ENCODE measurements around the gene ZSCAN30. TPM values are rescaled to one million over a fixed set of nuclear protein-coding genes. Genes with fewer than 3 reads are reported as not detected.

The ZSCAN30 gene
- total RNA-seq = 18.9 TPM
- long read RNA-seq, partial matches to known transcripts = 2 of 16 reads
- long read RNA-seq, other reads (novel, unspliced or antisense) = 12 of 16 reads

DNA sequence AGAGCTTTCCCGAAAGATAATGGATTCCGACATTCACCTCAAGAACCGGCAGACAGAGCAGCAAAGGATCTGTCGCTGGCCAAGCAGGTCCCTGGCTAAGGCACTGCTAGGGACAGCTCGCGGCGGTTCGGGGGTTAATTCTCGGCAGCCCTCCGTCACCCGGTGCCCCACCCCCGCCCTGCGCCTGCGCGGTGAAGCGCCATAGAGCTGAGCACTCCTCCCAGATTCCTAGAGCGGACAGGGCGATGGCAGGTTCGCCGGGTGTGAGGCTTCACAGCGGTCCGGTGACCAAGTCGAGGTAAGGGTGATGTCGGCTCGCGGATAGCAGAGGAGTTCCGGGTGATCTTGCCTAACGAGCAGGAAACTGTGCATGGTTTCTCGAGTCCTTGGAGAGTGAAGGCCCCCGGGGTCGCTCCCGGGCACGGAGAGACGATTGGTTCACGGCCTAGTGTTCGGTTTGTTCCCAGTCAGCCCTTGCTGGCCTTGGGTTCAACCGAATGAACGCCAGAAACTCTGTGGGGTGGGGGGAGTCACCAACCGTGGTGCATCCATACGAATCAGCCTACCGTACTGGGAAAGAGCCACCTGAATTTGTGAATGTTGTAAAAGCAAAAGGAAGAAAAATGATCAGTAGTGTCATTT lies at the start of gene ZSCAN30:
Gene ZSCAN30, minus strand, starts transcription at position 136 of the 642 bp plus-strand sequence. CDS start 25,877 bp downstream, outside the sequence.
- intact Hi-C loops (cut with DNase I) = no loop called here

DNA sequence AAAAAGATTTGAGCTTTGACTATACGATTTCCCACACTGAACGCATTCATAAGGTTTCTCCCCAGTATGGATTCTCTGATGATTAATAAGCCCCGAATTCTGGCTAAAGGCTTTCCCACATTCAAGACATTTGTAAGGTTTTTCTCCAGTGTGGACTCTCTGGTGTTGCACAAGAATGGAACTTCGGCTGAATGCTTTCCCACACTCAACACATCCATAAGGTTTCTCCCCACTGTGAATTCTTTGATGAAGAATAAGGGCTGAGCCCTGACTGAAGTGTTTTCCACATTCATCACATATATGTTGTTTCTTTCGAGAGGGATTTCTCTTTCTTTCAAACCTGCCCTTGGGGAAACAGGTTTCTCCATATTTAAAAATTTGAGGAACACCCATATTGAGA lies 47.3 kb upstream of the ZSCAN30 start:
- no peak overlapping the region for H3K27ac ChIP-seq
- no peaks in the 10 kb centered on the region for H3K4me1 ChIP-seq
- H3K4me3 ChIP-seq = no peak overlapping the region
- intact Hi-C loops (cut with DNase I) = no loop called here
- TF ChIP-seq, protein P1, sequence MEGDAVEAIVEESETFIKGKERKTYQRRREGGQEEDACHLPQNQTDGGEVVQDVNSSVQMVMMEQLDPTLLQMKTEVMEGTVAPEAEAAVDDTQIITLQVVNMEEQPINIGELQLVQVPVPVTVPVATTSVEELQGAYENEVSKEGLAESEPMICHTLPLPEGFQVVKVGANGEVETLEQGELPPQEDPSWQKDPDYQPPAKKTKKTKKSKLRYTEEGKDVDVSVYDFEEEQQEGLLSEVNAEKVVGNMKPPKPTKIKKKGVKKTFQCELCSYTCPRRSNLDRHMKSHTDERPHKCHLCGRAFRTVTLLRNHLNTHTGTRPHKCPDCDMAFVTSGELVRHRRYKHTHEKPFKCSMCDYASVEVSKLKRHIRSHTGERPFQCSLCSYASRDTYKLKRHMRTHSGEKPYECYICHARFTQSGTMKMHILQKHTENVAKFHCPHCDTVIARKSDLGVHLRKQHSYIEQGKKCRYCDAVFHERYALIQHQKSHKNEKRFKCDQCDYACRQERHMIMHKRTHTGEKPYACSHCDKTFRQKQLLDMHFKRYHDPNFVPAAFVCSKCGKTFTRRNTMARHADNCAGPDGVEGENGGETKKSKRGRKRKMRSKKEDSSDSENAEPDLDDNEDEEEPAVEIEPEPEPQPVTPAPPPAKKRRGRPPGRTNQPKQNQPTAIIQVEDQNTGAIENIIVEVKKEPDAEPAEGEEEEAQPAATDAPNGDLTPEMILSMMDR (IDR thresholded peaks at IDR 0.05) = no peak
- DNase-seq (no peak), ATAC-seq (no peak)
- H3K9me3 ChIP-seq = no peaks in the 10 kb centered on the region
- H3K27me3 ChIP-seq = no peaks in the 10 kb centered on the region
- H3K36me3 ChIP-seq = peaks cover 84% of the 10 kb centered on the region

More for the DNA sequence above, at the start of gene ZSCAN30:
- Histone ChIP-seq H3K36me3 (peaks cover 11% of the 10 kb centered on the region), H3K4me1 (peaks cover 11% of the 10 kb centered on the region), H3K4me3 (peak within 1 kb of the TSS; percentile 85), H3K9me3 (no peaks in the 10 kb centered on the region), H3K27ac (peak within 1 kb of the TSS; percentile 84), H3K27me3 (no peaks in the 10 kb centered on the region)
- TF ChIP-seq, protein P1 (IDR thresholded peaks at IDR 0.05) = no peak
- DNase-seq (peak; percentile 98), ATAC-seq (peak; percentile 100)

DNA sequence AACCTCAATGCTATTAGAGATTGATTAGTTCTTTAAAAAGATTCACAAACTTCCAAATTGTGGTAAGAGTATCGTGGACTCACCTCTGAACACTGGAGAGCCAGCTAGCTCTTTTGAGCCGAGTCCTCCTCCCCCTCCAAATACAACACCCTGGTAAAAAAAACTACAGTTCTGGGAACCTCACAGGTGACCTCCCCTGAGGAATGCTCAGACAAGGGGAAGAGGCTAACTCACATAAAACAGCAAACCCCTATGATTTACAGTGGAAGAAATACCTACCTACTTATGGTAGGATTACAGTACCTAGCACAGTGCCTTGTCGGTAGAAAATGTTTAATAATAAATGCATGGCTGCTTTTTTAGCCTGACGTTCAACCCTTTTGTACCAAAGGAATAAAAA lies 45.8 kb upstream of the ZSCAN30 start:
- no peaks in the 10 kb centered on the region for H3K27me3 ChIP-seq
- no peak for ATAC-seq
- no peak overlapping the region for H3K4me3 ChIP-seq
- no peak overlapping the region for H3K27ac ChIP-seq
- intact Hi-C loops (cut with DNase I) = no loop called here
- TF ChIP-seq, protein P1 (IDR thresholded peaks at IDR 0.05) = no peak
- peaks cover 93% of the 10 kb centered on the region for H3K36me3 ChIP-seq
- H3K4me1 ChIP-seq = no peaks in the 10 kb centered on the region
- DNase-seq = no peak
- H3K9me3 ChIP-seq = no peaks in the 10 kb centered on the region

DNA sequence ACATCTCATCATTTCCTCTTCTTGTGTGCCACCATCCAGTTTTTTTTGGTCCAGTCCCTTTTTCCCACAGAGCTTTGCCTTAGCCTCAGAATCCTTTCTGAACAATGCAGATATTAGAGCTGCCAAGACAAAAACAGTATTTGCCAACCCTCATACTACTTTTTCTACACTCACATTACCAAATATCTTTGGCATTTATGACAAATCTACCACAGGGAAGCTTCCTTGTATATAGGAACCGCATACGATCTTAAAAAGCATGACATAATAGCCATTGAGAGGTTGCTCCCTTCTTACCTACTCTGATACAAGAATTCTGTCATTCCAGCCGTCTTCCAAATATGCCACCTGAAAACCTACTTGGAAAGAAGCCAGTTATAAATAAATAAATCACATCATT lies 44.8 kb upstream of the ZSCAN30 start:
- TF ChIP-seq, protein P1 (IDR thresholded peaks at IDR 0.05) = no peak
- Histone ChIP-seq H3K27ac (no peak overlapping the region), H3K4me3 (no peak overlapping the region), H3K4me1 (no peaks in the 10 kb centered on the region), H3K36me3 (peaks cover 84% of the 10 kb centered on the region), H3K9me3 (no peaks in the 10 kb centered on the region), H3K27me3 (no peaks in the 10 kb centered on the region)
- no peak for DNase-seq
- intact Hi-C loops (cut with DNase I) = no loop called here
- ATAC-seq = no peak

DNA sequence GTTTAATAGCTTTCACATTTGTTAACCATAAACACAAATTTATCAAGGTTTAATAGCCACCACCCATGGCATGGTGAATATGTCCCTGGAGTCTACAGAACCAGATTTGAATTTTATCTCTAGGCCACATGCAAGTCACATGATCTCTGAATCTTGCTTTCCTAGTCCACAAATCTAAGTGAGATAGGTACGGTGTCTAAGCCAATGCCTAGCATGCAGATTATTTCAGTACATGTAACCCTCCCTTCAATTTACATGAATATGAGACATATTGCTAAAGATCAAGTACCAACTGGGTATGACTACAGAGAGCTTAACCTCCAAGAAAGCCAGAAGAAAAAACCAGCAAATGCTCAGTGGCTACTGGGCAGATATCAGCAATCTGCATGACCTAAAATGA lies 44.2 kb upstream of the ZSCAN30 start:
- peaks cover 78% of the 10 kb centered on the region for H3K36me3 ChIP-seq
- no peaks in the 10 kb centered on the region for H3K27me3 ChIP-seq
- DNase-seq = no peak
- H3K4me1 ChIP-seq = no peaks in the 10 kb centered on the region
- intact Hi-C loops (cut with DNase I) = no loop called here
- no peak overlapping the region for H3K4me3 ChIP-seq
- H3K27ac ChIP-seq = no peak overlapping the region
- TF ChIP-seq, protein P1 (IDR thresholded peaks at IDR 0.05) = no peak
- ATAC-seq = no peak
- H3K9me3 ChIP-seq = no peaks in the 10 kb centered on the region
